CD8-positive, alpha-beta memory T cell (primary cell): Measurements from ENCODE around the gene BFSP2. TPM values are rescaled to one million over a fixed set of nuclear protein-coding genes. Genes with fewer than 3 reads are reported as not detected.

Source experiments
- CTCF ChIA-PET: fragments of 350-600 bp; sonication (Branson Sonifier 250); formaldehyde crosslinking; loops from one replicate; lab custom pipeline; 2021; ENCODE audit warnings: antibody characterized with exemption; lab: Charles Lee
- POLR2A ChIA-PET: fragments of 350-600 bp; sonication (Branson Sonifier 250); formaldehyde crosslinking; loops from one replicate; lab custom pipeline; 2021; ENCODE audit warnings: antibody characterized with exemption; lab: Charles Lee
- DNase-seq, 5 donors: peaks; one replicate each; pipeline versions ENCODE4 v3.0.0 to v3.0.0-alpha.2; 2020 to 2022; ENCODE audit warnings: mixed read lengths in 1 of 5
- H3K27ac ChIP-seq: one replicate; pipeline ENCODE4 v1.7.0; 2013; ENCODE audit warnings: low read depth, mild to moderate bottlenecking, low read length, moderate library complexity
- H3K27me3 ChIP-seq: 2 replicates; pipeline ENCODE4 v1.7.0; 2013; ENCODE audit warnings: low read length, mild to moderate bottlenecking; ENCODE audit not compliant: insufficient read depth, poor library complexity, severe bottlenecking
- H3K36me3 ChIP-seq: 2 replicates; pipeline ENCODE4 v1.7.0; 2013; ENCODE audit warnings: mild to moderate bottlenecking, low read length, moderate library complexity; ENCODE audit not compliant: insufficient read depth
- H3K4me1 ChIP-seq: 2 replicates; pipeline ENCODE4 v1.7.0; 2013; ENCODE audit warnings: mild to moderate bottlenecking, low read length, moderate library complexity; ENCODE audit not compliant: insufficient read depth
- H3K4me3 ChIP-seq: 2 replicates; pipeline ENCODE4 v1.7.0; 2013; ENCODE audit warnings: mild to moderate bottlenecking, low read length
- H3K9me3 ChIP-seq: 2 replicates; pipeline ENCODE4 v1.7.0; 2013; ENCODE audit warnings: mild to moderate bottlenecking, low read length
- H3K27ac Mint-ChIP-seq, 8 donors: one replicate each; pipeline ENCODE4 v1.8.0; 2020 to 2021; ENCODE audit warnings: mixed read lengths in 8 of 8, mild to moderate bottlenecking in 6 of 8, inconsistent platforms in 3 of 8, moderate library complexity in 3 of 8
- H3K27me3 Mint-ChIP-seq, 2 donors: one replicate each; pipeline ENCODE4 v1.8.0; 2020 to 2021; ENCODE audit warnings: mixed read lengths in 2 of 2, mild to moderate bottlenecking in 1 of 2, moderate library complexity in 1 of 2
- H3K36me3 Mint-ChIP-seq, 3 donors: one replicate each; pipeline ENCODE4 v1.8.0; 2020 to 2021; ENCODE audit warnings: mixed read lengths in 3 of 3, inconsistent platforms in 1 of 3, mild to moderate bottlenecking in 1 of 3
- H3K4me1 Mint-ChIP-seq, 3 donors: one replicate each; pipeline ENCODE4 v1.8.0; 2020 to 2021; ENCODE audit warnings: mixed read lengths in 3 of 3, inconsistent platforms in 1 of 3, mild to moderate bottlenecking in 1 of 3
- H3K4me3 Mint-ChIP-seq, 7 donors: one replicate each; pipeline ENCODE4 v1.8.0; 2020 to 2021; ENCODE audit warnings: mixed read lengths in 7 of 7, mild to moderate bottlenecking in 6 of 7, moderate library complexity in 4 of 7, inconsistent platforms in 2 of 7
- H3K9me3 Mint-ChIP-seq, 5 donors: one replicate each; pipeline ENCODE4 v1.8.0; 2020 to 2022; ENCODE audit warnings: mixed read lengths in 5 of 5, mild to moderate bottlenecking in 3 of 5, moderate library complexity in 2 of 5, inconsistent platforms in 1 of 5
- polyA plus RNA-seq: library from polyadenylated mRNA; unstranded; fragments of 300-500 nt; fragmentation: Illumina TruSeq; gene quantifications from one replicate; pipeline ENCODE4 v1.2.3, GENCODE V29; 2021
- total RNA-seq, 2 experiments: library from RNA; stranded (reverse); gene quantifications; one replicate each; pipeline ENCODE4 v1.2.3, GENCODE V29; 2021

BFSP2 gene
- total and polyA plus RNA-seq, 3 experiments from 2014 or later: 0.82 TPM; not detected in 2

DNA sequence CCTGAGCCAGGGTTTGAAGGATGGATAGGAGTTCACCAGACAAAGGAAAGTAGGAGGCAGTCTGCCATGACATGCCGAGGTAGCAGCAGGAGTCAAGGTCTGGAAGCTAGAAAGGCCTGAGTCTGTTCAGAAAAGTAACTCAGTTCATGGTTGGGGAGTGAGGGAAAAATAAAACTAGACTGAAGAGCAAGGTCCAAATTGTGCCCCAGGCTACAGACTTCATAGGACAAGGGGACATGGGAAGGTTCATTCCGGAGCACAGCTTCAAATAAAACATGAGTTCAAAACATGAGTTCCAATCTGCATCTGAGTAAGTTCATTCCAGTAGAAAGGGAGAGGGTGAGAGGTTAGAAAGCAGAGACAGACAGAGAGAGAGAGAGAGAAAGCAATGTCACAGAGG is 39.7 kb downstream of the BFSP2 start:
- H3K27ac Mint-ChIP-seq: peak overlapping the region in 3 of 8 donors; percentile 18 to 71 (median 36)
- H3K9me3 Mint-ChIP-seq: peaks cover 0 to 5% (median 4%) of the 10 kb centered on the region in 5 donors
- CTCF ChIA-PET: no interaction called here
- no peaks in the 10 kb centered on the region for H3K27me3 Mint-ChIP-seq
- POLR2A ChIA-PET: no interaction called here
- H3K36me3 ChIP-seq: no peaks in the 10 kb centered on the region
- no peaks in the 10 kb centered on the region for H3K9me3 ChIP-seq
- H3K27ac ChIP-seq: no peak overlapping the region
- peaks cover 3 to 17% (median 3%) of the 10 kb centered on the region in 3 donors for H3K36me3 Mint-ChIP-seq
- no peak for DNase-seq
- peaks cover 22 to 31% (median 26%) of the 10 kb centered on the region in 3 donors for H3K4me1 Mint-ChIP-seq
- no peak overlapping the region for H3K4me3 ChIP-seq
- H3K4me3 Mint-ChIP-seq: no peak overlapping the region
- no peaks in the 10 kb centered on the region for H3K27me3 ChIP-seq
- peaks cover 13% of the 10 kb centered on the region for H3K4me1 ChIP-seq

GRCh38 chr3:133440652-133441051 is 40.8 kb downstream of the BFSP2 start:
- POLR2A ChIA-PET: interaction anchor here (0.6 to 1.4 kb wide), 2 partner anchors 133 to 146 kb away, joined by 3 to 6 read pairs; partner anchors contain the start of gene CDV3
- no peaks in the 10 kb centered on the region for H3K9me3 ChIP-seq

GRCh38 chr3:133441867-133442270 is 42.0 kb downstream of the BFSP2 start:
- Histone ChIP-seq H3K4me1 (peaks cover 13% of the 10 kb centered on the region), H3K27me3 (no peaks in the 10 kb centered on the region), H3K36me3 (no peaks in the 10 kb centered on the region), H3K4me3 (peak overlapping the region; percentile 23), H3K27ac (peak overlapping the region; percentile 36), H3K9me3 (no peaks in the 10 kb centered on the region)
- Mint-ChIP-seq H3K9me3 (peaks cover 0 to 5% (median 4%) of the 10 kb centered on the region in 5 donors), H3K4me1 (peaks cover 22 to 31% (median 26%) of the 10 kb centered on the region in 3 donors), H3K27me3 (no peaks in the 10 kb centered on the region), H3K4me3 (peak overlapping the region; percentile 77 to 91 (median 85)), H3K36me3 (peaks cover 3 to 17% (median 3%) of the 10 kb centered on the region in 3 donors), H3K27ac (peak overlapping the region; percentile 77 to 98 (median 93))
- ChIA-PET CTCF (interaction anchor here (1.3 to 2.1 kb wide), 2 partner anchors 9 to 715 kb away, joined by 3 to 4 read pairs; no protein-coding TSS in a partner anchor), POLR2A (interaction anchor here (1.4 kb wide), 1 partner anchor 131 kb away, joined by 6 read pairs; the partner anchor contains the start of gene CDV3)
- DNase-seq: peak in 1 of 5 donors; percentile 8

More at GRCh38 chr3:133440652-133441051, 40.8 kb downstream of the BFSP2 start:
- no peaks in the 10 kb centered on the region for H3K27me3 Mint-ChIP-seq
- no peaks in the 10 kb centered on the region for H3K36me3 ChIP-seq
- CTCF ChIA-PET: interaction anchor here (2.1 kb wide), 1 partner anchor 11 kb away, joined by 4 read pairs; no protein-coding TSS in a partner anchor
- no peak overlapping the region for H3K4me3 Mint-ChIP-seq
- H3K36me3 Mint-ChIP-seq: peaks cover 3 to 17% (median 3%) of the 10 kb centered on the region in 3 donors
- no peak overlapping the region for H3K27ac ChIP-seq
- H3K4me1 ChIP-seq: peaks cover 13% of the 10 kb centered on the region
- peaks cover 0 to 5% (median 4%) of the 10 kb centered on the region in 5 donors for H3K9me3 Mint-ChIP-seq
- no peak for DNase-seq
- H3K4me3 ChIP-seq: no peak overlapping the region
- H3K4me1 Mint-ChIP-seq: peaks cover 22 to 31% (median 26%) of the 10 kb centered on the region in 3 donors
- H3K27ac Mint-ChIP-seq: no peak overlapping the region
- H3K27me3 ChIP-seq: no peaks in the 10 kb centered on the region

DNA sequence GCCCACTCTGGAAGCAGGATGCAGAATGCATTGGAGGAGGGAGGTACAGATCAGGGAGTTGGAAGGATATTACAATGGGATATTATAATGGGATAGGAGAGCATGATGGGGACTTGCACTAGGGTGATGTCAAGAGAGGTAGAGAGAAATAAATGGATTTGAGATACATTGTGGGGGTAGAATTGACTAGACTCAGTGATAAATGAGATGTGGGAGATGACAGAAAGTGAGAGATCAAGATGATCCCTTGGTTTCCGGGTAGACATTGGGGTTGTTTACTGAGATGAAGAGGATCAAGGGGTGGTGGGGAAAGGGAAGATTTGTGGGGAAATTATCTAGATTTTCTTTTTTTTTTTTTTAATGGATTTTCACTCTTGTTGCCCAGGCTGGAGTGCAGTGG is 42.7 kb downstream of the BFSP2 start:
- no peaks in the 10 kb centered on the region for H3K27me3 ChIP-seq
- Mint-ChIP-seq H3K4me3 (peak overlapping the region in 6 of 7 donors; percentile 82 to 91 (median 85)), H3K9me3 (peaks cover 0 to 5% (median 4%) of the 10 kb centered on the region in 5 donors), H3K27me3 (no peaks in the 10 kb centered on the region), H3K27ac (peak overlapping the region; percentile 75 to 96 (median 92)), H3K4me1 (peaks cover 22 to 31% (median 26%) of the 10 kb centered on the region in 3 donors), H3K36me3 (peaks cover 3 to 17% (median 3%) of the 10 kb centered on the region in 3 donors)
- H3K4me3 ChIP-seq: peak overlapping the region; percentile 23
- H3K36me3 ChIP-seq: no peaks in the 10 kb centered on the region
- H3K9me3 ChIP-seq: no peaks in the 10 kb centered on the region
- no peak for DNase-seq
- CTCF ChIA-PET: interaction anchor here (1.1 to 2.1 kb wide), 3 partner anchors 9 to 716 kb away, joined by 3 to 4 read pairs (median 3); no protein-coding TSS in a partner anchor
- POLR2A ChIA-PET: interaction anchor here (1.6 kb wide), 1 partner anchor 131 kb away, joined by 4 read pairs; the partner anchor contains the start of gene CDV3
- peaks cover 13% of the 10 kb centered on the region for H3K4me1 ChIP-seq
- H3K27ac ChIP-seq: no peak overlapping the region

DNA sequence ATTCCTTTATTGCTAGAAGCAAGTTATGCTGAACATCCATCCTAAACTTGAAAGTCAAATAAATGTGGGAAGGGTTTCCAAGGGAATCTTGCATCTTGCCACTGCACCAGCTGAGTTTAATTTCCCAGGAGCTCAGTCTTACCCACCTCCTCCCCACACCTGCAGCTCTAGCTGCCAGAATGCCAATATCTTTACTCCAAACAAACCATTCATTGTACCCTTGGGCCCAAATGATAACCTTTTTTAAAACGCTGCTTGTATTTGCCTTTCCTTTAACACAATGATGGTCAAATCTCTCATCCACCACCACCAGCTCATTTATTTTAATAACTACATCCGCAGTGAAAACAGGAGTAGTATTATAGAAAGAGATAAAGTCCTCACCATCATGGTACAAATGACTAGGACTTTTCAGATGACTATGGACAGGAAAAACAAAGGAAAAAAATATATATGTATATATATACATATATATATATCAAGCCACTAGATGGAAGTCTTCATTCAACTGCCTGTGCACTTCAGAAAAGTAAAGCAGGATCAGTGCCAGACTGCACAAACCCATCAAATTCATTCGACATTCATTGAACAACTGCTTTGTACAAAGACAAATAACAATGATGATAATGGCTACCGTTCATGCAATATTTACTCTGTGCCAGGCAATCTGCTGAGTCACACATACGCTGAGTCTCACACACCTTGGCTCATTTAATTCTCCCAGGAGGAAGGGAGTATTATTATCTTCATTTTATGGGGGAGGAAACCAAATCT is 44.0 kb downstream of the BFSP2 start:
- Mint-ChIP-seq H3K36me3 (peaks cover 3 to 17% (median 3%) of the 10 kb centered on the region in 3 donors), H3K27ac (peak overlapping the region in 6 of 8 donors; percentile 1 to 83 (median 40)), H3K4me3 (peak overlapping the region in 2 of 7 donors; percentile 0 to 14), H3K27me3 (no peaks in the 10 kb centered on the region), H3K9me3 (peaks cover 0 to 5% (median 4%) of the 10 kb centered on the region in 5 donors), H3K4me1 (peaks cover 29 to 42% (median 37%) of the 10 kb centered on the region in 3 donors)
- ChIA-PET CTCF (interaction anchor here (0.9 to 2.2 kb wide), 3 partner anchors 20 to 131 kb away, joined by 3 to 9 read pairs (median 5); no protein-coding TSS in a partner anchor), POLR2A (interaction anchor here (1.6 kb wide), 1 partner anchor 130 kb away, joined by 4 read pairs; the partner anchor contains the start of gene CDV3)
- Histone ChIP-seq H3K27ac (no peak overlapping the region), H3K4me1 (peaks cover 22% of the 10 kb centered on the region), H3K36me3 (no peaks in the 10 kb centered on the region), H3K4me3 (no peak overlapping the region), H3K27me3 (no peaks in the 10 kb centered on the region), H3K9me3 (no peaks in the 10 kb centered on the region)
- no peak for DNase-seq

GRCh38 chr3:133444423-133444774 is 44.5 kb downstream of the BFSP2 start:
- Mint-ChIP-seq H3K4me3 (no peak overlapping the region), H3K27ac (peak overlapping the region in 1 of 8 donors; percentile 42), H3K9me3 (peaks cover 0 to 5% (median 4%) of the 10 kb centered on the region in 5 donors), H3K27me3 (no peaks in the 10 kb centered on the region), H3K36me3 (peaks cover 1 to 13% (median 3%) of the 10 kb centered on the region in 3 donors), H3K4me1 (peaks cover 35 to 48% (median 43%) of the 10 kb centered on the region in 3 donors)
- Histone ChIP-seq H3K36me3 (no peaks in the 10 kb centered on the region), H3K9me3 (no peaks in the 10 kb centered on the region), H3K27me3 (no peaks in the 10 kb centered on the region), H3K27ac (no peak overlapping the region), H3K4me1 (peaks cover 22% of the 10 kb centered on the region), H3K4me3 (no peak overlapping the region)
- ChIA-PET POLR2A (no interaction called here), CTCF (interaction anchor here (0.9 to 2.2 kb wide), 2 partner anchors 20 to 44 kb away, joined by 5 to 9 read pairs; no protein-coding TSS in a partner anchor)
- DNase-seq: no peak

DNA sequence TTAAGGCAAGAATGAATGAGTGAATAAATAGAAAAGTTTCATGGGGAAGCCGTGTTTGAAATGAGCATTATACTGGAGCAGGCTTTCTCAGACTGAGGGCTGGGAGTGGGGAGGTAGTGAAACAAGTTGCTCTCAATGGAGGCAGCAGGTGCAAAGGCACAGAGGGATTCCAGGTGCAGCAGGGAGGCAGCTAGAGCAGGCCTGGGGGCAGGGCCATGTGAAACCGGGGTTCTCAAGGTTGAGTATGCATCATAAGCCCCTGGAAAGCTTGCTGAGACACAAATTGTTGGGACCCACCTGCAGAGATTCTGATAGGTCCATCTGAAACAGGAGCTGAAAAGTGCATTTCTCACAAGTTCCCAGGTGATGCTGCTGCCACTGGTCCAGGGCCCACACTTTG is 45.3 kb downstream of the BFSP2 start:
- H3K36me3 ChIP-seq: no peaks in the 10 kb centered on the region
- Mint-ChIP-seq H3K36me3 (peaks cover 2 to 7% (median 2%) of the 10 kb centered on the region in 3 donors), H3K27ac (peak overlapping the region in 1 of 8 donors; percentile 42), H3K4me1 (peaks cover 35 to 55% (median 50%) of the 10 kb centered on the region in 3 donors), H3K4me3 (no peak overlapping the region), H3K9me3 (peaks cover 0 to 2% (median 0%) of the 10 kb centered on the region in 5 donors), H3K27me3 (no peaks in the 10 kb centered on the region)
- DNase-seq: no peak
- H3K27ac ChIP-seq: no peak overlapping the region
- no peak overlapping the region for H3K4me3 ChIP-seq
- no peaks in the 10 kb centered on the region for H3K27me3 ChIP-seq
- H3K9me3 ChIP-seq: no peaks in the 10 kb centered on the region
- POLR2A ChIA-PET: no interaction called here
- peaks cover 22% of the 10 kb centered on the region for H3K4me1 ChIP-seq
- CTCF ChIA-PET: interaction anchor here (0.6 to 2.2 kb wide), 2 partner anchors 12 to 43 kb away, joined by 3 to 9 read pairs; no protein-coding TSS in a partner anchor
